22Rv1 (cell line): ENCODE data around the gene SMARCAL1.

ENCODE experiments used
- ZFX ChIP-seq: fragments of 450-650 bp; IDR thresholded peaks from 2 replicates; pipeline ENCODE4 v1.6.1; 2017; ENCODE audit warnings: antibody characterized with exemption, borderline replicate concordance
- TF ChIP-seq, protein P1 (sequence below): fragments of 450-650 bp; IDR thresholded peaks from 2 replicates; pipeline ENCODE4 v1.5.1; 2017; ENCODE audit warnings: mild to moderate bottlenecking

DNA sequence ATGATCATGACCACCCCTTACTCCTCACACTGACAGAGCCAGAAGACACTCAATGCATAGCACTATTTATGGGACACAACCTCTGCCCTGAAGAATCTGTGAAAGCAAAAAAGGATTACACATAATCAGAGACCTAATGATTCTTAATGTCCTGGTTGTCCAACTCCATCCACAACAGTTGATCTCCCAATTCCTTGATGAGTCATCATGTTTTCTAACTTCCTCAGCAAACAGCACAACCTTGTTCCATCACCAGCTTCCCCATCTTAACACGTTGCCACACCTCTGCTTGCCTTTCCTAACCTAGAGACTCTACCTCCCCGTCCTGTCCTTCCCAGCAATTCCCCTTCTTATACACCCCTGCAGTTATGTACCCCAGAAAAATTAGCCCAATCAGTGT is 26.8 kb upstream of the SMARCAL1 start:
- TF ChIP-seq, protein P1, sequence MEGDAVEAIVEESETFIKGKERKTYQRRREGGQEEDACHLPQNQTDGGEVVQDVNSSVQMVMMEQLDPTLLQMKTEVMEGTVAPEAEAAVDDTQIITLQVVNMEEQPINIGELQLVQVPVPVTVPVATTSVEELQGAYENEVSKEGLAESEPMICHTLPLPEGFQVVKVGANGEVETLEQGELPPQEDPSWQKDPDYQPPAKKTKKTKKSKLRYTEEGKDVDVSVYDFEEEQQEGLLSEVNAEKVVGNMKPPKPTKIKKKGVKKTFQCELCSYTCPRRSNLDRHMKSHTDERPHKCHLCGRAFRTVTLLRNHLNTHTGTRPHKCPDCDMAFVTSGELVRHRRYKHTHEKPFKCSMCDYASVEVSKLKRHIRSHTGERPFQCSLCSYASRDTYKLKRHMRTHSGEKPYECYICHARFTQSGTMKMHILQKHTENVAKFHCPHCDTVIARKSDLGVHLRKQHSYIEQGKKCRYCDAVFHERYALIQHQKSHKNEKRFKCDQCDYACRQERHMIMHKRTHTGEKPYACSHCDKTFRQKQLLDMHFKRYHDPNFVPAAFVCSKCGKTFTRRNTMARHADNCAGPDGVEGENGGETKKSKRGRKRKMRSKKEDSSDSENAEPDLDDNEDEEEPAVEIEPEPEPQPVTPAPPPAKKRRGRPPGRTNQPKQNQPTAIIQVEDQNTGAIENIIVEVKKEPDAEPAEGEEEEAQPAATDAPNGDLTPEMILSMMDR = no peak
- TF ChIP-seq ZFX = no peak
